Choroid plexus epithelial cell (primary cell): Measurements from ENCODE around the gene DUOX1.

Experiments used
- DNase-seq: peaks from one replicate; pipeline ENCODE4 v3.0.0-alpha.2; 2010; ENCODE audit warnings: low read depth
- H3K4me3 ChIP-seq: 2 replicates; pipeline ENCODE4 v1.5.1; 2011; ENCODE audit warnings: low read depth, mild to moderate bottlenecking, control low read depth, low read length, moderate library complexity
- CTCF ChIP-seq: conservative IDR thresholded peaks from 2 replicates; pipeline ENCODE4 v1.5.1; 2011; ENCODE audit warnings: low read depth, mild to moderate bottlenecking, control low read depth, inconsistent platforms, low read length, moderate library complexity

The DUOX1 gene

GRCh38 chr15:45180648-45181436 is 51.0 kb downstream of the DUOX1 start:
- DNase-seq = no peak
- no peak for TF ChIP-seq CTCF

GRCh38 chr15:45181491-45182285 is 51.9 kb downstream of the DUOX1 start:
- TF ChIP-seq CTCF = no peak
- no peak overlapping the region for H3K4me3 ChIP-seq
- DNase-seq = no peak

More at GRCh38 chr15:45180648-45181436, 51.0 kb downstream of the DUOX1 start:
- H3K4me3 ChIP-seq = no peak overlapping the region

- no peak overlapping the region for H3K4me3 ChIP-seq
- no peak for DNase-seq
Measured at GRCh38 chr15:45182996-45183395, 53.2 kb downstream of the DUOX1 start.

GRCh38 chr15:45183511-45183910 is 53.7 kb downstream of the DUOX1 start:
- TF ChIP-seq CTCF = no peak
- H3K4me3 ChIP-seq = no peak overlapping the region
- no peak for DNase-seq

More at GRCh38 chr15:45182996-45183395, 53.2 kb downstream of the DUOX1 start:
- TF ChIP-seq CTCF = no peak

GRCh38 chr15:45184562-45185041 is 54.8 kb downstream of the DUOX1 start:
- H3K4me3 ChIP-seq = no peak overlapping the region
- no peak for DNase-seq
- no peak for TF ChIP-seq CTCF

GRCh38 chr15:45185069-45185779 is 55.4 kb downstream of the DUOX1 start:
- H3K4me3 ChIP-seq = no peak overlapping the region
- no peak for DNase-seq
- TF ChIP-seq CTCF = no peak
